ENCODE results near the gene MIDN. TPM values are rescaled to one million over a fixed set of nuclear protein-coding genes. Genes with fewer than 3 reads are reported as not detected.

The MIDN gene
- total RNA-seq, 4 donors from 2014 or later: 20.3 to 72.2 (median 31.8) TPM

DNA sequence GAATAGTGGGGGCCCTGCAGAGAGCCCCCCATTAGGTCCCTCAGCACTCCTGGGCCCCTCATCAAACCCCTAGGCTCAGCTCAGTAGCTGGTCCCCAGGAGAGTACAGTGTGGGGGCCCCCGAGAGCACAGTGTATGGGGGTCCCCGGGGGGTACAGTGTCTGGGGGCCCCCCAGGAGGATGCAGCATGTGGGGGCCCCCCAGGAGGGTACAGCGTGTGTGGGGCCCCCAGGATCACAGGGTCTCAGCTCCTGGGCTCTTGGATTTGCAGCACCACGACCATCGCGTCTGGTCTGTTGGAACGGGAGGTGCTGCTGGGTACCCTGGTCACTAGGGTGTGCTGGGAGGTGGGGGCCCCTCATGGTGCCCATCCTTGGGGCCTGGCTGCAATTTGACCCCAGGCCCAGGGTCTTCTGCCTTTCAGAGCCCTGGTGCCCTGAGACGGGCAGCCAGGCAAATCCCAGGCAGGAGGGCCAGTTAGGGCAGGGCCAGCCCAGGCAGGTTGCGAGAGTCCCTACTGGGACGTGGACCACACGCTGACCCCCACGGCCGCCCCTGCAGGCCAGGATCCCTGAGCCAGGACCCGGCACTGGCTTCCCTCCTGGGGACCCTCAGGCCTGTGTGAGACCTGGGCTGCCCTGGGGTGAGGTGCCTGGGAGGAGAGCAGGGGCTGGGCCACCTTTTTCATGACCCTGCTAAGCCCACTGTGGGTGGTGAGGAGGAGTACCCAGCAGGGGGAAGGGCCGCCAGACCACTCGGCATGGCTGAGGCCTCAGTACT, 24.1 kb upstream of the MIDN start:
- TF ChIP-seq POLR2AphosphoS5 (IDR thresholded peaks at IDR 0.05) (no peak), POLR2A (IDR thresholded peaks at IDR 0.05; ENCODE audit: low read depth) (no peak), EP300 (IDR thresholded peaks at IDR 0.05) (no peak)
- TF ChIP-seq, protein P1, sequence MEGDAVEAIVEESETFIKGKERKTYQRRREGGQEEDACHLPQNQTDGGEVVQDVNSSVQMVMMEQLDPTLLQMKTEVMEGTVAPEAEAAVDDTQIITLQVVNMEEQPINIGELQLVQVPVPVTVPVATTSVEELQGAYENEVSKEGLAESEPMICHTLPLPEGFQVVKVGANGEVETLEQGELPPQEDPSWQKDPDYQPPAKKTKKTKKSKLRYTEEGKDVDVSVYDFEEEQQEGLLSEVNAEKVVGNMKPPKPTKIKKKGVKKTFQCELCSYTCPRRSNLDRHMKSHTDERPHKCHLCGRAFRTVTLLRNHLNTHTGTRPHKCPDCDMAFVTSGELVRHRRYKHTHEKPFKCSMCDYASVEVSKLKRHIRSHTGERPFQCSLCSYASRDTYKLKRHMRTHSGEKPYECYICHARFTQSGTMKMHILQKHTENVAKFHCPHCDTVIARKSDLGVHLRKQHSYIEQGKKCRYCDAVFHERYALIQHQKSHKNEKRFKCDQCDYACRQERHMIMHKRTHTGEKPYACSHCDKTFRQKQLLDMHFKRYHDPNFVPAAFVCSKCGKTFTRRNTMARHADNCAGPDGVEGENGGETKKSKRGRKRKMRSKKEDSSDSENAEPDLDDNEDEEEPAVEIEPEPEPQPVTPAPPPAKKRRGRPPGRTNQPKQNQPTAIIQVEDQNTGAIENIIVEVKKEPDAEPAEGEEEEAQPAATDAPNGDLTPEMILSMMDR (IDR thresholded peaks at IDR 0.05): no peak
- 97% methylated on average over 5 of the region's 16 CpGs for WGBS
- Histone ChIP-seq H3K4me3 (no peak overlapping the region), H3K27ac (replicated peaks in 1 of 4) (no peak overlapping the region), H3K4me1 (peaks cover 25 to 38% (median 33%) of the 10 kb centered on the region in 4 donors), H3K9me3 (no peaks in the 10 kb centered on the region), H3K36me3 (peaks cover 30 to 90% (median 88%) of the 10 kb centered on the region in 4 donors), H3K27me3 (no peaks in the 10 kb centered on the region)
- intact Hi-C loops (cut with DNase I): no loop called here
- no peak for DNase-seq (ENCODE audit: extremely low spot score)

DNA sequence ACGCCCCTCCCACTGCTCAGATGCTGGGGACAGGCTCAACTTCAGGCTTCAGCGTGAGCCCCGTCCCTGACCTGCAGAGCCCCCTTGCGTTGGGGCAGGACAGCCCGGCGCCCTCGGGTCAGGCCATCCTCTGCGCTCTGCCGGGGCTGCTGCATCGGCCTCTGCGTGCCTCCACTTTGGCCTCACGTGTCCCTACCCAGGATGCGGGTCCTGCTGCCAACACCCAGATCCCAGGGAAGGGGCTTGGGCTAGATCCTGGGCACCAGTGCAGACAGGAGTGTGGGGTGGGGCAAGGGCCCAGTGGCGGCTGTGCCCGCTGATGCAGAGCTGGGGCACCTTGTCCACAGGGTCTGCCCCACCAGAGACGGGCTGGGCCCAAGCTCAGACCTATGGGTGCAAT, 23.5 kb upstream of the MIDN start:
- intact Hi-C loops (cut with DNase I): no loop called here
- H3K4me1 ChIP-seq: peaks cover 23 to 34% (median 31%) of the 10 kb centered on the region in 4 donors
- DNase-seq (ENCODE audit: extremely low spot score): no peak
- no peaks in the 10 kb centered on the region for H3K9me3 ChIP-seq
- no peak overlapping the region for H3K27ac ChIP-seq (replicated peaks in 1 of 4)
- H3K27me3 ChIP-seq: no peaks in the 10 kb centered on the region
- WGBS: 93% methylated on average over 6 of the region's 16 CpGs
- TF ChIP-seq EP300 (IDR thresholded peaks at IDR 0.05) (no peak), POLR2A (IDR thresholded peaks at IDR 0.05; ENCODE audit: low read depth) (no peak), POLR2AphosphoS5 (IDR thresholded peaks at IDR 0.05) (no peak)
- TF ChIP-seq, protein P1 (IDR thresholded peaks at IDR 0.05): no peak
- peaks cover 30 to 88% (median 85%) of the 10 kb centered on the region in 4 donors for H3K36me3 ChIP-seq
- no peak overlapping the region for H3K4me3 ChIP-seq

DNA sequence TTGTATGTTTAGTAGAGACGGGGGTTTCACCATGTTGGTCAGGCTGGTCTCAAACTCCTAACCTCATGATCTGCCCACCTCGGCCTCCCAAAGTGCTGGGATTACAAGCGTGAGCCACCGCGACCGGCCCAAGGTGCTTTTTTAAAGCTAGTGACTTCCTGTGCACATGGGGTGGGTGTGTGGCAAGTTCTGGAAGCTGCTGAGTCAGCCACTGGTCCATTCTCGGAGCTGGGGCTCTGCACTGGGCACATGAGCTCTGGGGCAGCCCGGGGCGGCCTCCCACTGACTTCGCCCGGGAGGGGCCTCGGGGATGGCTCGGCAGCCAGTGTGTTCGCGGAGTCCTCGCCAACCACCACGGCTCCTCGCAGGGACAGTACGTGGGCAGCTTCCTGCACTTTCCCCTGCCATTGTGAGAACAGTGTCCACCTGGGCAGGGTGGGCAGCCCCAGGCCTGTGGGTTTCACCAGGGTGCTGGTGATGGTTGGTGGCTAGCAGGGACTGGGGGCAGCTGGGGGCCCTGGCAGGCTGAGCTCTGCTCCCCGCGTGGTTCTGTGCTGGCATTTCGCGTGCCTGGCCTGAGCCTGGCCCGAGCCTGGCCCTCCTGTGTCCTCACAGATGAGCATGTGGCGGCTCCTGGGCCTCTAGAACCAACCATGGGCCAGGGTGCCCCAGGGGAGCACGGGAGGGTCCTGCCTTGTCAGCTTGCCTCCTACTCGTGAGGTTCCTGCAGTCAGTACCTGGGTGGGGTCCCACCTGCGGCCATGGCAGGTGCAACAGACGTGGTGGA, 22.8 kb upstream of the MIDN start:
- 84% methylated on average over 21 of the region's 29 CpGs for WGBS
- H3K27me3 ChIP-seq: no peaks in the 10 kb centered on the region
- H3K36me3 ChIP-seq: peaks cover 30 to 80% (median 77%) of the 10 kb centered on the region in 4 donors
- no peaks in the 10 kb centered on the region for H3K9me3 ChIP-seq
- H3K4me1 ChIP-seq: peaks cover 20 to 32% (median 30%) of the 10 kb centered on the region in 4 donors
- TF ChIP-seq, protein P1 (IDR thresholded peaks at IDR 0.05): no peak
- no peak for TF ChIP-seq EP300 (IDR thresholded peaks at IDR 0.05)
- no peak for TF ChIP-seq POLR2A (IDR thresholded peaks at IDR 0.05; ENCODE audit: low read depth)
- TF ChIP-seq POLR2AphosphoS5 (IDR thresholded peaks at IDR 0.05): no peak
- no peak overlapping the region for H3K27ac ChIP-seq (replicated peaks in 1 of 4)
- DNase-seq (ENCODE audit: extremely low spot score): no peak
- intact Hi-C loops (cut with DNase I): no loop called here
- H3K4me3 ChIP-seq: no peak overlapping the region

DNA sequence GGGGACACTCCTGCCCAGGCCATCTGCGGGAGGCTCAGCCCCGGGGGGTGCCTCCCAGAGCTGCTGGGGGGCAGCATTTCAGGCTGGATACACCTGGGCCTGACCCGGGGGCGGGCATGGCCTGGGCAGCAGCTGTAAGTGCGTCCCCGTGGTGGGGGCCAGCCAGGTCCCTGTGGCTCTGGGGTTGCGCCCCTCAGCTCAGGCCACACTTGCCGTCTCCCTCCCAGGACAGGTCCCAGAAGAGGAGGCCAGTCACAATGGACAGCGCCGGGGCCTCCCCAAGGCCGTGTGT, 22.2 kb upstream of the MIDN start:
- intact Hi-C loops (cut with DNase I): no loop called here
- Histone ChIP-seq H3K4me3 (no peak overlapping the region), H3K27me3 (no peaks in the 10 kb centered on the region), H3K4me1 (peaks cover 14 to 27% (median 25%) of the 10 kb centered on the region in 4 donors), H3K27ac (replicated peaks in 1 of 4) (no peak overlapping the region), H3K9me3 (no peaks in the 10 kb centered on the region), H3K36me3 (peaks cover 30 to 74% (median 72%) of the 10 kb centered on the region in 4 donors)
- DNase-seq (ENCODE audit: extremely low spot score): no peak
- WGBS: 100% methylated on average over 2 of the region's 11 CpGs
- TF ChIP-seq, protein P1 (IDR thresholded peaks at IDR 0.05): no peak
- TF ChIP-seq EP300 (IDR thresholded peaks at IDR 0.05): no peak
- no peak for TF ChIP-seq POLR2A (IDR thresholded peaks at IDR 0.05; ENCODE audit: low read depth)
- no peak for TF ChIP-seq POLR2AphosphoS5 (IDR thresholded peaks at IDR 0.05)
